Stimulated activated effector memory CD8-positive, alpha-beta T cell treated with anti-CD3 and anti-CD28 coated beads, Interleukin-12 subunit alpha, Interleukin-12 subunit beta, amount 100 ng/mL, for 72 hours (primary cell): Measurements from ENCODE around the gene TMEM120A.

Experiments
- ATAC-seq: fragments of 150-1000 bp; cut with Tn5 transposase; 2 replicates; pipeline ENCODE4 v1.10.0; 2021
- DNase-seq, 2 donors: peaks; one replicate each; pipeline ENCODE4 v3.0.0; 2021 to 2022; ENCODE audit warnings: low spot score in 2 of 2
- H3K27ac Mint-ChIP-seq: one replicate; pipeline ENCODE4 v1.8.0; 2022; ENCODE audit warnings: mild to moderate bottlenecking, mixed read lengths
- H3K36me3 Mint-ChIP-seq: one replicate; pipeline ENCODE4 v1.8.0; 2022; ENCODE audit warnings: mild to moderate bottlenecking, mixed read lengths
- H3K4me1 Mint-ChIP-seq: one replicate; pipeline ENCODE4 v1.8.0; 2022; ENCODE audit warnings: mixed read lengths
- H3K4me3 Mint-ChIP-seq: one replicate; pipeline ENCODE4 v1.8.0; 2022; ENCODE audit warnings: mild to moderate bottlenecking, mixed read lengths
- H3K9me3 Mint-ChIP-seq: one replicate; pipeline ENCODE4 v1.8.0; 2022; ENCODE audit warnings: mixed read lengths

Gene TMEM120A

DNA sequence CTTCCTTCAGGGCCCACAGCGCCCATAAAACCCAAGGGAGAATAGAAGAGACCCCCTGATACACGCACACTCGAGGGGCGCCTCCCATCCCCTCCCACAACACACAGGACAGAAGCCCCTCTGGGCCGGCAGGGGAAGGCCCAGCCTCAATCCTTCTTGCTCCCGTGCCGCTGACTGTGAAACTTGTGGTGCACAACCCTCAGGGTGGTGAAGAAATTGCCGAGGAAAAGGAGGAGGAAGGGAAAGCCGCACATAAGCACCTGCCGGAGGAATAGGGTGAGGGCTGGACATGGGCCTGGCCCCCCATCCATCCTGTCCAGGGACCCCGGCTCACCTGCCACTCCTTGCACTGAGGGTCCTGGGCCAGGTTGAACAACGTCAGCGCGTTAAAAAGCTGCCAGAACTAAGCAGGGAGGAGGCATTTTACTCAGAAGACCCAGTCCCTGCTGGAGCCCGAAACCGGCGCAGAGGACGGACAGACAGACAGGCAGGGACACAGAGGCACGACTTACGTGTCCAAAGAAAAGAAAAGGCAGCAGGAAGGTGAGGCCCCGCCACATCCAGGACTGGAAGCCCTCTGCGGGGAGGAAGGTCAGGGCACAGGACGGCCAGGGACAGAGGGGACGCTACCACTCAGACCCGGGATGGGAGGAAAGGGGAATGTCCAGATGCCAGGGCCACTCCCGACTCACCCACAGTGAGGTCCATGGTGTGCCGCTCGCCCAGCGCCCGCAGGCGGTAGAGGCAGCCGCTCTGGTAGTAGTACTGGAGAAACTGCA lies 7.2 kb downstream of the TMEM120A start:
- H3K9me3 Mint-ChIP-seq, result no peaks in the 10 kb centered on the region
- no peak overlapping the region for H3K4me3 Mint-ChIP-seq
- H3K27ac Mint-ChIP-seq, result peak overlapping the region; percentile 70
- ATAC-seq, result no peak
- no peak for DNase-seq
- H3K36me3 Mint-ChIP-seq, result peaks cover 32% of the 10 kb centered on the region
- H3K4me1 Mint-ChIP-seq, result peaks cover 30% of the 10 kb centered on the region

DNA sequence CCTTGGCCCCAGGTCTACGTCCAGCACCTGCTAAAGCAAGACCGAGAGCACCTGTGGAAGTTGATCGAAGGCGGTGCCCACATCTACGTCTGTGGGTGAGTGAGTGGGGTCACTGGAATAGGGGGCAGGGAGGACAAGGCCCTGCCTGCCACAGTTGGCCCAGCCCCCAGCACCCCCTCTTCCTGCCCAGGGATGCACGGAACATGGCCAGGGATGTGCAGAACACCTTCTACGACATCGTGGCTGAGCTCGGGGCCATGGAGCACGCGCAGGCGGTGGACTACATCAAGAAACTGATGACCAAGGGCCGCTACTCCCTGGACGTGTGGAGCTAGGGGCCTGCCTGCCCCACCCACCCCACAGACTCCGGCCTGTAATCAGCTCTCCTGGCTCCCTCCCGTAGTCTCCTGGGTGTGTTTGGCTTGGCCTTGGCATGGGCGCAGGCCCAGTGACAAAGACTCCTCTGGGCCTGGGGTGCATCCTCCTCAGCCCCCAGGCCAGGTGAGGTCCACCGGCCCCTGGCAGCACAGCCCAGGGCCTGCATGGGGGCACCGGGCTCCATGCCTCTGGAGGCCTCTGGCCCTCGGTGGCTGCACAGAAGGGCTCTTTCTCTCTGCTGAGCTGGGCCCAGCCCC lies 8.1 kb downstream of the TMEM120A start:
- peaks cover 41% of the 10 kb centered on the region for H3K36me3 Mint-ChIP-seq
- H3K27ac Mint-ChIP-seq, result no peak overlapping the region
- ATAC-seq (no peak), DNase-seq (no peak)
- H3K9me3 Mint-ChIP-seq, result no peaks in the 10 kb centered on the region
- peaks cover 30% of the 10 kb centered on the region for H3K4me1 Mint-ChIP-seq
- H3K4me3 Mint-ChIP-seq, result no peak overlapping the region

DNA sequence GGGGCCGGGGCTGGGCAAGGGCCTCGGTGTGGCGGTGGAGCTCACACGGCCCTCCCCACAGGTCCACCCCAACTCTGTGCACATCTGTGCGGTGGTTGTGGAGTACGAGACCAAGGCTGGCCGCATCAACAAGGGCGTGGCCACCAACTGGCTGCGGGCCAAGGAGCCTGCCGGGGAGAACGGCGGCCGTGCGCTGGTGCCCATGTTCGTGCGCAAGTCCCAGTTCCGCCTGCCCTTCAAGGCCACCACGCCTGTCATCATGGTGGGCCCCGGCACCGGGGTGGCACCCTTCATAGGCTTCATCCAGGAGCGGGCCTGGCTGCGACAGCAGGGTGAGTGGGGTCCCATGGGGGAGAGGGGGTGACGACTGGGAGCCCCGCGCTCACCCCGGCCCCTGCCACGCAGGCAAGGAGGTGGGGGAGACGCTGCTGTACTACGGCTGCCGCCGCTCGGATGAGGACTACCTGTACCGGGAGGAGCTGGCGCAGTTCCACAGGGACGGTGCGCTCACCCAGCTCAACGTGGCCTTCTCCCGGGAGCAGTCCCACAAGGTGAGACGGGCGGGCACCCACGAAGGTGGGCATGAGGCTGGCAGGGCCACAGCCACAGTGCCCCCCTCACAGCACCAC lies 8.8 kb downstream of the TMEM120A start:
- ATAC-seq (no peak), DNase-seq (no peak)
- Mint-ChIP-seq H3K9me3 (no peaks in the 10 kb centered on the region), H3K4me1 (peaks cover 25% of the 10 kb centered on the region), H3K4me3 (no peak overlapping the region), H3K27ac (no peak overlapping the region), H3K36me3 (peaks cover 41% of the 10 kb centered on the region)

DNA sequence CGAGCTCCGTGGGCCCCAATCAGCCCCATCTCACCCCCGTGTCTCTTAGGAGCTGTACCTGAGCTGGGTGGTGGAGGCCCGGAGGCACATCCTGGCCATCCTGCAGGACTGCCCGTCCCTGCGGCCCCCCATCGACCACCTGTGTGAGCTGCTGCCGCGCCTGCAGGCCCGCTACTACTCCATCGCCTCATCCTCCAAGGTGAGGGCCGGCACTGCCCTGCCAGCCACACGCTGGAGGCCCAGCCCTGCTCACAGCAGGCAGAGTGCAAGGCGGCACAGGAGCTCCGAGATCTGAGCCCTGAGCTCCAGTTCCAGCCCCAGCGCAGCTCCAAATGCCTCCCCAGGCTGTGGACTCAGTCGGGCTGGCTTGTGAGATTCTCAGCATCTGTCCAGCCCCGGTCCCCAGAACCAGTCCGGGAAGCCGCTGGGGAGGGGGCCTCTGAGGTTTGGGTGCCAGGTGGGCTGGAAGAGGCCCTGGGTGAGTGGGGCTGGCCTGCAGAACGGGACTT lies 9.3 kb downstream of the TMEM120A start:
- peaks cover 41% of the 10 kb centered on the region for H3K36me3 Mint-ChIP-seq
- no peak overlapping the region for H3K27ac Mint-ChIP-seq
- no peaks in the 10 kb centered on the region for H3K9me3 Mint-ChIP-seq
- H3K4me1 Mint-ChIP-seq, result peaks cover 19% of the 10 kb centered on the region
- DNase-seq (no peak), ATAC-seq (no peak)
- H3K4me3 Mint-ChIP-seq, result no peak overlapping the region

DNA sequence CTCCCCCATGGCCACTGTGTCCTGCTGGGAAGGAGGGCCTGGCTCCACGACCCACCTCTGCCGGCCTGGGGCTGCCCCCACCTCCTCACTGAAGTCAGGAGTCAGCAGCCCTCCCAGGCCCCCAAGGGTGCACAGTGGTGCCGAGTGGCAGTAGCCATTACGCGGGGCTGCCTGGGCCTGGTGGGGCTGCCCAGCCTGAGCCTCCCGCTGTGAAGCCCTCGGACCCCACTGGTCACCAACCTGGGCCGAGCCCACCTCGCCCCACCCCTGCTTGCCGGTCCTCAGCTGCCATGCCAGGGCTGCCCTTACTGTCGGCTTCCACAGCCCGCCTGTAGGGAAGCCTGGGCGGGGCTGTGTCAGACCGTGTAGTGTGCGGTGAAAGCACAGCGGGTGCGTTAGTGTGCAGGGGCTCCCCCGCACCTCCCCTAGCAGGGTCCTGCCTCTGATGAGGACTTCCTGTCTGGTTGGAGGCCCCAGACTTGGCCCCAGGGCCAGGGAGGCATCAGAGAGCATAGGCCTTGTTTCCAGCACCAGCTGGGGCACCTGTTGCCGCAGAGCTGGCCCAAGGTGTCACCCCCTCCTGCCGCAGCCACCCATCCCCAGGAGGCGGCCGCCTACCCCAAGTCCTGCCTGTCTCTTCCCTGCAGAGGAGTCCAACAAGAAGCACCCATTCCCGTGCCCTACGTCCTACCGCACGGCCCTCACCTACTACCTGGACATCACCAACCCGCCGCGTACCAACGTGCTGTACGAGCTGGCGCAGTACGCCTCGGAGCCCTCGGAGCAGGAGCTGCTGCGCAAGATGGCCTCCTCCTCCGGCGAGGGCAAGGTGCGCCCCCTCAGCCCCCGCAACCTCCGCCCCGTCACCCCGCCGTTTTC lies 10.0 kb downstream of the TMEM120A start:
- no peak for ATAC-seq

DNA sequence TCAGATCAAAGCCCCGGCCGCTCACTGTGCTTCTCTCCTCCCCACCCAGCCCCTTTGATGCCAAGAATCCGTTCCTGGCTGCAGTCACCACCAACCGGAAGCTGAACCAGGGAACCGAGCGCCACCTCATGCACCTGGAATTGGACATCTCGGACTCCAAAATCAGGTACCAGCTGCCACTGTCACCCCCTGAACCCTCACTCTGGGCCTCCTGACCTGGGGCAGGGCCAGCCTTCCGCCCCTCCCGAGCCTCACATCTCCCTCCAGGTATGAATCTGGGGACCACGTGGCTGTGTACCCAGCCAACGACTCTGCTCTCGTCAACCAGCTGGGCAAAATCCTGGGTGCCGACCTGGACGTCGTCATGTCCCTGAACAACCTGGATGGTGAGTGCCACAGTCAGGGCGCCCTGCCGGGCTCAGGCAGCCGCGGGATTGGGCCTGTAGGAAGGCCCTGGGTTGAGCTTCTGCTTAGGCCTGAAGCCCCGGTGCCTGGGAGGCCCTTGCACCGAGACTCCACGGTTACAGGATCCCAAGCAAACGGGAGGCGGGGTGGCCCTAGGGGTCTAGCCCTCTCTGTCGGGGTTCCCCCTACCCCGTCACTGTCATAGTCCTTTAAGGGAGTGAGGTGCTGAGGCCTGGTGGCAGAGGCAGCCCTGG lies 10.8 kb downstream of the TMEM120A start:
- peaks cover 41% of the 10 kb centered on the region for H3K36me3 Mint-ChIP-seq

More for the DNA sequence above, 10.0 kb downstream of the TMEM120A start:
- no peak overlapping the region for H3K27ac Mint-ChIP-seq
- peaks cover 12% of the 10 kb centered on the region for H3K4me1 Mint-ChIP-seq
- no peak for DNase-seq
- no peak overlapping the region for H3K4me3 Mint-ChIP-seq
- no peaks in the 10 kb centered on the region for H3K9me3 Mint-ChIP-seq
- peaks cover 41% of the 10 kb centered on the region for H3K36me3 Mint-ChIP-seq

DNA sequence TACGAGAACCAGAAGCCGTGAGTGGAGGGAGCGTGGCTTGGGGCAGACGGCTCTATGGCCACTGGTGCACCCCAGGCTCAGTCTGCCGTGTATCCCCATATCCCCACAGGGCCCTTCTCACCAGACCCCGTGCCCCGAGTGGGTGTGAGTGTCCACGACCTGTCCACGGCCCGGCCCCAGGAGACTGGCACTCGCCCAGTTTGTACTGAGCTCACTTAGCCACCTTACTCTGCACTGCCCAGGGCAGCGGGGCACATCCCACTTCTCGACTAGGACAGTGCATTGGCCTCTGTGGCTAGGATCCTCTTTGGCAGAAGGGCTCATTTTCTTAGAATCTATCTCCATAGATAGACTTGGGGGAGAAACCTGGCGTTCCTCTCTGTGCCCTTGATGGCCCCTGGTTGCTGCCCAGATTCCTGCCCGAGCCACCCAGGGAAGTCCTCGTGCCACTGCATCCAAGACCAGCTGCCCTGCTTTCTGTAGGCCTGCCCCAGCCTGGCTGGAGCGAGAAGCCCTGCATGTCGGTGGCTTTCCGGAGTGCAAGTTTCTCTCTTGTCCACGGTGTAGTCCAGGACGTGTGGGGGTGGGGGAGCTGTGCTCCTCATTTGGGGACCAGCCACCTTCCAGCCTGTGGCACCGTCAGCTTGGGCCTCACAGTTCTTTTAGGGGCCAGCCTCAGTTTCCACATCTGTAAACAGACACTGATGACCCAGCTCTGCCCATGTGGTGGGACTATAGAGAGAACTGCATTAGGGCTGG lies 11.9 kb downstream of the TMEM120A start:
- peaks cover 41% of the 10 kb centered on the region for H3K36me3 Mint-ChIP-seq
- peak overlapping the region; percentile 43 for H3K27ac Mint-ChIP-seq

More for the DNA sequence above, 10.8 kb downstream of the TMEM120A start:
- no peak overlapping the region for H3K4me3 Mint-ChIP-seq
- H3K27ac Mint-ChIP-seq, result peak overlapping the region; percentile 43
- no peak for DNase-seq
- no peak for ATAC-seq
- peaks cover 12% of the 10 kb centered on the region for H3K4me1 Mint-ChIP-seq
- no peaks in the 10 kb centered on the region for H3K9me3 Mint-ChIP-seq

DNA sequence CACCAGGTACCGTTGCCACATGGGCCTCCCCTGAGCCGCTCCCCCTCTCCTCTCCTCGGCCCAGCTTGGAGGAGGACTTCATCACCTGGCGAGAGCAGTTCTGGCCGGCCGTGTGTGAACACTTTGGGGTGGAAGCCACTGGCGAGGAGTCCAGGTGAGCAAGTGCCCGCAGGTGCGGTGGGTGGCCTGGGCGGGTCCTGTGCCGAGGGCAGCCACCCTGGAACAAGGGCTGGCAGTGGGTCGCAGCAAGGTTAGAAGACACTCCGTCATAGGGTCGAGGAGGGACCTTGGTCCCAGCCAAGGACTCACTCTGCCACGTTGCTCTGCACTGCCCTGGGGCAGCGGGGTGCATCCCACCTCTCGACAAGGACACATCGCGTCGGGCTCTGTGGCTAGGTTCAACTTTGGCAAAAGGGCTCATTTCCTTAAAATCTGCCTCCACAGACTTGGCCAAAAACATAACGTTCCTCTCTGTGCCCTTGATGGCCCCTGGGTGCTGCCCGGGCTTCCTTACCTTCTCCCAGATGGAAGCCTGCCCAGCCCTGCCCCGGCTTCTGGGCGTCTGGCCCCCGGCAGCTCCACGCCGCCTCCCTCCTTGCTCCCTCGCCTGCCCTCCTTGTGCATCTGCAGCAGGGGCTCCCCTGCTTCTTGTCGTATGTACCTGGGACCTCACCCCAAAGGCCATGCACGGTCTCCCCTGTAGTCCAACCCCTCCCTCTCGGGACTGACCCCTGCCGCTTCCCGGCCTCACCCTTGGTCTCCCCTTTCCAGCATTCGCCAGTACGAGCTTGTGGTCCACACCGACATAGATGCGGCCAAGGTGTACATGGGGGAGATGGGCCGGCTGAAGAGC lies 12.7 kb downstream of the TMEM120A start:
- DNase-seq, result no peak
- no peak for ATAC-seq
- H3K4me1 Mint-ChIP-seq, result no peaks in the 10 kb centered on the region
- peak overlapping the region; percentile 32 for H3K27ac Mint-ChIP-seq
- H3K36me3 Mint-ChIP-seq, result peaks cover 34% of the 10 kb centered on the region
- H3K4me3 Mint-ChIP-seq, result no peak overlapping the region
- H3K9me3 Mint-ChIP-seq, result no peaks in the 10 kb centered on the region

More for the DNA sequence above, 11.9 kb downstream of the TMEM120A start:
- H3K4me1 Mint-ChIP-seq, result peaks cover 4% of the 10 kb centered on the region
- H3K9me3 Mint-ChIP-seq, result no peaks in the 10 kb centered on the region
- DNase-seq (no peak), ATAC-seq (peak; percentile 9)
- no peak overlapping the region for H3K4me3 Mint-ChIP-seq

DNA sequence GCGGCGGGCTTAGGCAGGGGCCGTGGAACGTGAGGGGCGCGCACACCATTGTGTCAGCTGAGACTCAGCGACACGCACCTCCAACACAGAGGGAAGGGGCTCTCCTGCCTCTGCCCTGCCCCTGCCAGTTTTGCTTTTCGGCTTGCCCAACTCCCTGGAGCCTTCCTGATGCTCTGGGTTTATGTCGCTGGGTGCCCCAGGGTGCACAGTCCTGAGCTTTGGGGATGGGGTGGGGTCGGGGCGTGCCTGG lies 13.3 kb downstream of the TMEM120A start:
- Mint-ChIP-seq H3K4me3 (no peak overlapping the region), H3K4me1 (no peaks in the 10 kb centered on the region), H3K27ac (no peak overlapping the region), H3K36me3 (peaks cover 32% of the 10 kb centered on the region), H3K9me3 (no peaks in the 10 kb centered on the region)
- ATAC-seq (no peak), DNase-seq (no peak)

DNA sequence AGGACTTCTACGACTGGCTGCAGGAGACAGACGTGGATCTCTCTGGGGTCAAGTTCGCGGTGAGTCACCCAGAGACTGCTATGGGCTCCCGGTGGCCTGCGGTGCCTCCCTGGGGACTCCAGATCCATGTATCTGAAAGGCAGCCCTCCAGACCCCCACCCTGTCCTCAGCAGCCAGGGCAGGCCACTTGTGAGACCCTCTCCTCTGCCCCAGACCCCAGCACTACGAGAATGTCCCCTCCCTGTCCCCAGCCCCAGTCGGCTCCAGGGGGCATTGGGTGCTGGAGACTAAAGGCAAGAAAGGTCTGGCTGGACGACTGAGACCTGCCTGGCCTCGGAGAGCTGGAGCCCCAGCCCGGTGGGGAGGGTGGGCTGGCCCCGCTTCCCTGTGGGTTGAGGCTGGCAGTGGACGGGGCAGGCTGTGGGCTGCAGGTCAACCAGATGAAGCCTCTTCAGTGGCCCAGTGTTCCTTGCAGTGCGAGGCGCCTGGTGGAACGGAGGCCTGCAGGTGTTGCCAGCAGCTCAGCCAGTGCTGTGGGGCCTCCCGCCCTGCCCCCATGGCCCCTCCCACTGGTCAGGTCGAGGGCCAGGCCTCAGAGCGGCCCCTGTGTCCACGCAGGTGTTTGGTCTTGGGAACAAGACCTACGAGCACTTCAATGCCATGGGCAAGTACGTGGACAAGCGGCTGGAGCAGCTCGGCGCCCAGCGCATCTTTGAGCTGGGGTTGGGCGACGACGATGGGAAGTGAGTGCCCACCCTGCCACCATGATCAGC lies 13.8 kb downstream of the TMEM120A start:
- H3K36me3 Mint-ChIP-seq, result peaks cover 27% of the 10 kb centered on the region
- no peaks in the 10 kb centered on the region for H3K4me1 Mint-ChIP-seq
- DNase-seq (no peak), ATAC-seq (no peak)
- H3K27ac Mint-ChIP-seq, result no peak overlapping the region
- H3K4me3 Mint-ChIP-seq, result no peak overlapping the region
- no peaks in the 10 kb centered on the region for H3K9me3 Mint-ChIP-seq

DNA sequence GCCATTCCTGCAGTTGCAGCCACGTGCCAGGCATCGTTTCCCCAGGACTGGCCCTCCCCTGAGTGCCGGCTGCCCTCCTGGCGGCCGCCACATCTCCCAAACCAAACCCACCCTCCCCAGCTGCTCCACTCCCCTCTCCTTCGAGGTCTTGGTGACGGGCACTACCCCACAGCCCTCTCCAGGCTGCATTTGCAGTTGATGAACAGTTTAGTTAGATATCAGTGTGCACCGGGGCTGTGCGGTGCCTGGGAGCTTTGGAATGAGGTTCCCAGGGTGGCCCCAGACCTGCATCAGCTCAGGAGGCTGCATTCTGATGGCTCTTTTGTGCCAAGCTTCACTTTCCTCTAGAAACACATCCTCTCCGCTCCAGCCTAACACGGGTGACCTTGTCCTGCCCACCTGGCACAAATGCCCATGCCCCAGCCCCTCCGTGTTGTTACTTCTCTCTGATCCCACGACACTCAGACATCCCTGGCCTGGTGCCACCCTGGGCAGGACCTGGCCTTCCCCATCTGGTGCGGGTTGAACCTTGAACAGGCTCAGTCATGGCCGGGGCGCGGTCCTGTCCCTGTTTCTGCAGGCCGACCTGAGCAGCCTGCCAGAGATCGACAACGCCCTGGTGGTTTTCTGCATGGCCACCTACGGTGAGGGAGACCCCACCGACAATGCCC lies 14.5 kb downstream of the TMEM120A start:
- H3K27ac Mint-ChIP-seq, result no peak overlapping the region
- no peak overlapping the region for H3K4me3 Mint-ChIP-seq
- peaks cover 29% of the 10 kb centered on the region for H3K36me3 Mint-ChIP-seq
- ATAC-seq (no peak), DNase-seq (no peak)
- H3K9me3 Mint-ChIP-seq, result no peaks in the 10 kb centered on the region
- no peaks in the 10 kb centered on the region for H3K4me1 Mint-ChIP-seq

DNA sequence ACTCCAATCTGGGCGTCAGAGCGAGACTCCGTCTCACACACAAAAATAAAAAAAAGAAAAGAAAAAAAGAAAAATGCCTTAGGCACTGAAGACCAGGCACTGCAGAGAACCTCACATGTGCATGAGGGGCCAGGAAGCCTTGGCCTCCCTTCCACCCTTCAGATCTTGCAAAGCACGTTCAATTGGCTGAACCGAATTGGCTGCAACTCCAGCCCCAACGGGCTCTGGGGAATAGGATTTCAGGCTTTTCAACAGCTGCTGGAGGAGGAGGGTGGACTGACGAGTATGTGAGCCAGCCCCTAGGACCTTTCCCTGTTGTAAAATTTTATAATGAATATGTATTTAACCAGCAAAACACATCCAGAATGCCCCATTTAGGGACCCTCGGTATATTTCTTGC lies 16.7 kb downstream of the TMEM120A start:
- ATAC-seq, result no peak
- H3K4me3 Mint-ChIP-seq, result no peak overlapping the region
- DNase-seq, result no peak
- no peaks in the 10 kb centered on the region for H3K9me3 Mint-ChIP-seq
- H3K27ac Mint-ChIP-seq, result no peak overlapping the region
- peaks cover 40% of the 10 kb centered on the region for H3K36me3 Mint-ChIP-seq
- H3K4me1 Mint-ChIP-seq, result no peaks in the 10 kb centered on the region
